Skeletal muscle tissue (tissue), 4 donors: ENCODE measurements around the gene MTARC1. TPM values are rescaled to one million over a fixed set of nuclear protein-coding genes. Genes with fewer than 3 reads are reported as not detected.

Source experiments
- H3K27ac ChIP-seq: one replicate; pipeline ENCODE4 v1.7.0; 2013; ENCODE audit warnings: mild to moderate bottlenecking, low read depth, low read length, inconsistent platforms
- H3K27me3 ChIP-seq, 3 donors: one replicate each; pipeline ENCODE4 v1.7.0; 2013; ENCODE audit warnings: low read length in 3 of 3; ENCODE audit not compliant: control insufficient read depth in 3 of 3, insufficient read depth in 3 of 3
- H3K36me3 ChIP-seq, 3 donors: one replicate each; pipeline ENCODE4 v1.7.0; 2013; ENCODE audit warnings: low read length in 3 of 3; ENCODE audit not compliant: control insufficient read depth in 3 of 3, insufficient read depth in 3 of 3
- H3K4me1 ChIP-seq, 3 donors: one replicate each; pipeline ENCODE4 v1.7.0; 2013; ENCODE audit warnings: low read length in 3 of 3, mild to moderate bottlenecking in 3 of 3; ENCODE audit not compliant: control insufficient read depth in 3 of 3, insufficient read depth in 3 of 3
- H3K4me3 ChIP-seq, 3 donors: one replicate each; pipeline ENCODE4 v1.7.0; 2013; ENCODE audit warnings: low read length in 3 of 3
- H3K9ac ChIP-seq, 3 donors: one replicate each; pipeline ENCODE4 v1.7.0; 2013; ENCODE audit warnings: low read length in 3 of 3, mild to moderate bottlenecking in 3 of 3, moderate library complexity in 2 of 3, low read depth in 1 of 3
- H3K9me3 ChIP-seq, 3 donors: one replicate each; pipeline ENCODE4 v1.7.0; 2013; ENCODE audit warnings: low read length in 3 of 3; ENCODE audit not compliant: control insufficient read depth in 3 of 3
- total RNA-seq: library from RNA; depleted of rRNA; stranded (reverse); fragments of >200 nt; gene quantifications from one replicate; pipeline ENCODE4 v1.2.3, GENCODE V29; 2014
- donor health status: Osteomylitis.

MTARC1 gene
- total RNA-seq, 1 donor from 2014 or later, result 5.2 TPM

DNA sequence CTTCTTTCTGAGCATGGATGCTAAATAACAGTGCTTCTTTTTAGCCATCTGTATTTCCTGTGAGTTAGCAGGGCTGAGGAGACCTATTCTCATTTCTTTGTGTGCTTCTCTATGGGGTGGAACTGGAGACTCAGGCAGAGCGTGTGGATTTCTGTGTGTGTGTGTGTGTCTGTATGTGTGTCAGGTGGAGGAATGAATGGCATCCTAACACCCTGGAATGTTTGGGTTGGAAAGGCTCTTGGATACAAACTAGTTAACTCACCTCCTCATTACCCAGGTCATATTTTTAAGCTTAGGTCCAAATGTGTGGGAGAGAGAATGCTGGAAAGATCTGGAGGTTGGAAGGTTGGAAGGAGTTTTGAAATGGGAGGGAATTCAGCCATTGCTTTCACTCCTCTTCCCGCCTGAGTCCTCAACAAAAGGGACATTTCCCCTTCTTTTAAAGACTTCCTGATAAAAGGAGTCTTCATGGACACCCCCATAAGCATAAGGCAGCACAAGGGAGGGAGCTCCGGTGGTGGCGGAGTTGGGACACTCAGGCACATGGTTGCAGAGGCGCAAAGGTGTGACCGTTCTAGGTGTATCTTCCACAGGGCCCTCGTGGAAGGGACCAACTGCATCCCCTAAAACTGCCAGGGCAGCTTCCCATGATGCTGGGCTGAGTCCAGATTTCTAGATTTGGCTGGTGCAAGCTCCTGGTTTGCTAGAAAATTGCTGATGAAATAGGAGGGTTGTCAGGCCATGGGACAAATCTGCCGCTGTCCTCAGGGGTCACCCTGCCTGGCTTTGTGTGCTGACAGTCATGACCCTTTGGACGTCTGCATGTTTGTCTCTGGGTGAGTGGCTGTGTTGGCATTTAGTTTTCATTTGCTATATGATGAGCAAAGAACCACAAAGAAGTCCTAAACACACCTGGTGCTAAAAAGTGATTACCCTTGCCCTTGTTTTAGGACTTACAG, 37.6 kb downstream of the MTARC1 start:
- H3K27me3 ChIP-seq, result no peaks in the 10 kb centered on the region
- H3K9me3 ChIP-seq, result no peaks in the 10 kb centered on the region
- no peak overlapping the region for H3K27ac ChIP-seq
- H3K36me3 ChIP-seq, result peaks cover 0 to 2% (median 0%) of the 10 kb centered on the region in 3 donors
- no peak overlapping the region for H3K9ac ChIP-seq
- H3K4me1 ChIP-seq, result peaks cover 0 to 2% (median 0%) of the 10 kb centered on the region in 3 donors
- no peak overlapping the region for H3K4me3 ChIP-seq

DNA sequence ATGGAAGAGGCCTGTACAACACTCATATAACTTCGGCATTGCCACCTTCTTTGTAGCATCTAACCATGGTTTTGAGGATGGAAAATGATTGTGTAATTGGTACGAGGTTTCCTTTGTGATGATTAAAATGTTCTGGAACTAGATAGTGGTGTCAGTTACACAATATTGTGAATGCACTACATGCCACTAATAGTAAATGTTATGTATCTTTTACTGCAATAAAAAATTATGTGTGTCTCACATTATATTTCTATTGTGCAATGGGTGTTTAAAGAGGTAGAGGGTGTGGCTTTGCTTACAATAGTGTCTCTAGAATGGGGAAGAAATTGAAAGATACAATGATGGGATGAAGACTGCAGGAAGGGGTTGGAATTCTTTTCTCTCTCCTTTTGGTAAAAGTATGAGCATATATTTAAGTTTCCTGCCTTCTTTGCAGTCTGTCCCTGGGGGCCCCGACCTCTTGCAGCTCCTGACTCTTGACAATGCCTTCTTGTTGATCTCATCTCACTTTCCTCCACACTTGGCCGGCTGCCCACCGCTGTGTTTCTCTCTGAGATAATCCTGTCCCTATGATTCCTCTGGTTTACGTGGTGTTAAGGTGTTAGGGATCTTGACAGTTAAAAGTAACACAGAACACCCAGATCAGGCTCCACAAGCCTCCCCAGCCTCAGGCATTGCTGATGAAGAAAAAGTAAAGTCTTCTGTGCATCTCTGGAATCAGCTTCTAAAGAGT, 39.3 kb downstream of the MTARC1 start:
- H3K4me1 ChIP-seq, result peaks cover 0 to 6% (median 0%) of the 10 kb centered on the region in 3 donors
- H3K27me3 ChIP-seq, result no peaks in the 10 kb centered on the region
- H3K9me3 ChIP-seq, result no peaks in the 10 kb centered on the region
- no peak overlapping the region for H3K27ac ChIP-seq
- H3K36me3 ChIP-seq, result peaks cover 0 to 2% (median 0%) of the 10 kb centered on the region in 3 donors
- H3K4me3 ChIP-seq, result no peak overlapping the region
- no peak overlapping the region for H3K9ac ChIP-seq

DNA sequence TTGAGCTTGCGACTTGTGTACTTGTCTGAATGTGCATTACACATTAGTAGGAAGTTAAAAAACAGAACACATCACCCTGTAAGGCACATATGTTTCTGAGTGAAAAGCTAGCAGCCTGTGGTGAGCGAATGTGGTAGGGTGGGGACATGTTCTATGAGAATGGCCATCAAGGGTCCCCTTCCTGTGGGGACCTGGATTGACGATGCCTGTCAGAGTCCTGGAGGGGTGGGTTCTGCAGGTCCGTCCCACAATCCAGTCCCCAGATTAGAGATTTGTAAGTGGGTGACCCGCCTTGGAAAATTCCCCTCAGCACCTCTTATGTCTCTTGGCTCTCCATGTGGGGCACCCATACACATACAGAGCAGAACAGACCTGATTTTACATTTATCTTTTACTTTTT, 40.0 kb downstream of the MTARC1 start:
- H3K9ac ChIP-seq, result no peak overlapping the region

DNA sequence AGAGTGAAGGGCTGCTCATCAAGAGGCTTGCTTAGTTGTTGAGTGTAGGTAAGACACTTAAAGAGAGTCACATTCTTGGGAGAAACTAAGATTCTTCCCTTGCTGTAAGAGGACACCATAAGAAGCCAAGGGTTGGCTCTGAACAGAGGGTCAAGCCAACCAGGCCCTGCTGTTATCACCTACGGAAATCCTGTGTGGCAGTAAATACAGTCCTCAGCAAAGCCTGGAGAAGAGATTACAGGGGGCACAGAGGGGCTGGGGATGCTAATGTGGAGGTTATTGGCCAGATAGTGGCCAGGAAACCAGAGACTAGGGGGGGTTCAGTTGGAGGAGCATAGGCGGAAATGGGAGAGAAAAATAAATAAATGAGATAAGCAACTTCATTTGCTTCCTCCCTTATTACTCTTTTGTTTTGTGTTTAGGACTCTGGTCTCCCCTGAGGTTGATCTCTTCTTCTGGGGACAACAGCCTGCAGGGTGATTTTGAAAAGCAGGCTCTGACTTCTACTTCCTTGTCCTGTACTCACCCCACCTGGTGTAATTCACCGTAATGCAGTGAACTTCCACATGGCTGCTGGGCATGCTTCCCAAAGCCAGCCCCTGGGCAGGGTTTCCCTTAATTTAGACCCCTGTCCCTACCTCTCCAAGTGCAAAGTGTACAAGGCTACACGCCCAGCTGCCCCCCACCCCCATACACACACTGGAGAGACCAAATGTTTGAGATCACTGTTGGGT, 40.9 kb downstream of the MTARC1 start:
- H3K27ac ChIP-seq, result no peak overlapping the region
- no peaks in the 10 kb centered on the region for H3K9me3 ChIP-seq
- peaks cover 0 to 2% (median 0%) of the 10 kb centered on the region in 3 donors for H3K36me3 ChIP-seq
- H3K9ac ChIP-seq, result no peak overlapping the region
- no peak overlapping the region for H3K4me3 ChIP-seq
- H3K27me3 ChIP-seq, result no peaks in the 10 kb centered on the region
- H3K4me1 ChIP-seq, result peaks cover 0 to 6% (median 0%) of the 10 kb centered on the region in 3 donors

More for the DNA sequence above, 40.0 kb downstream of the MTARC1 start:
- Histone ChIP-seq H3K27ac (no peak overlapping the region), H3K4me3 (no peak overlapping the region), H3K4me1 (peaks cover 0 to 6% (median 0%) of the 10 kb centered on the region in 3 donors), H3K36me3 (peaks cover 0 to 2% (median 0%) of the 10 kb centered on the region in 3 donors), H3K27me3 (no peaks in the 10 kb centered on the region), H3K9me3 (no peaks in the 10 kb centered on the region)

DNA sequence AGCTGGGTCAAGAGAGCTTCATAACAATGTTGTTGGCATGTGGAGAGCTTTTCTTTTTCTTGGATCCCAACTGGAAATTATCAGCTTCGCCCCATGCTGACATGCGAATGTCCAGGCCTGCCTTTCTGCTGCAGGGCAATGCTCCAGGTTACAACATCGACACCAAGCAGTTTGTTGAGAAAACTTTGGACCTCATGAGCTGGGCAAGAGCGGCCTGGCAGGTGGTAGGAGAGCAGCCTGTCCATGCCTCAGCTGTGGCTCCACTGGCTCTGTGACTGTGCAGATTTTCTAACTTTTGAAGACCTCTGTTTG, 41.4 kb downstream of the MTARC1 start:
- Histone ChIP-seq H3K27me3 (no peaks in the 10 kb centered on the region), H3K36me3 (peaks cover 0 to 2% (median 0%) of the 10 kb centered on the region in 3 donors), H3K4me3 (no peak overlapping the region), H3K4me1 (peaks cover 0 to 6% (median 0%) of the 10 kb centered on the region in 3 donors), H3K9me3 (no peaks in the 10 kb centered on the region), H3K27ac (no peak overlapping the region), H3K9ac (no peak overlapping the region)

DNA sequence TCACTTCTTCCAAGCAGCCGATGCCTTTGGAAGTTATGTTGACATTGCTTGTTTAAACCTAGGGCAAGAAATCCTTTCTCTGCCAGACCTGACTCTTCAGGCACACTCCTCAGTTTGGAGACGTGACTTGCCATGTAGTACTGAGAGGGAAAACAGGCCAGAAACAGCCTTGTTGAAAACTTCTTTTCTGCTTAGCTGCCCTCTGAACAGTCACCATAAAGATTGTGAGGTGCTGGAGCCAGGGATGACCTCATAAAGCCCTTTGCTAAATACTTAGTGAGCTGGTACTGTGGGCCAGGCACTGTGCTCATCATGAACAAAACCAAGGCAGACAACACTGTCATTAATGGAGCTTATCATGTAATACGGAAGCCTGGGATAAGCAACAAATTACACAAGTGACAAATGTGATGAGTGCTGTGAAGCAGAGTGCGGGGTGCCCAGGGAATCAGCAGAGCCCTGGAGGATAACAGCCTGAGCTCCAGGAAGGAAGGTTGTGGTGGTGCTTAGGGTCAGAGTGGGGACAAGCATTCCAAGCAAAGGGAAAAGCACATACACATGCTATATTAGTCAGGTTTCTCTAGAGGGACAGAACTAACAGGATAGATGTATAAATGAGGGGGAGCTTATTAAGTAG, 42.4 kb downstream of the MTARC1 start:
- Histone ChIP-seq H3K4me3 (no peak overlapping the region), H3K9ac (no peak overlapping the region), H3K27ac (no peak overlapping the region), H3K9me3 (no peaks in the 10 kb centered on the region), H3K4me1 (peaks cover 0 to 6% (median 0%) of the 10 kb centered on the region in 3 donors), H3K27me3 (no peaks in the 10 kb centered on the region), H3K36me3 (peaks cover 0 to 2% (median 0%) of the 10 kb centered on the region in 3 donors)

DNA sequence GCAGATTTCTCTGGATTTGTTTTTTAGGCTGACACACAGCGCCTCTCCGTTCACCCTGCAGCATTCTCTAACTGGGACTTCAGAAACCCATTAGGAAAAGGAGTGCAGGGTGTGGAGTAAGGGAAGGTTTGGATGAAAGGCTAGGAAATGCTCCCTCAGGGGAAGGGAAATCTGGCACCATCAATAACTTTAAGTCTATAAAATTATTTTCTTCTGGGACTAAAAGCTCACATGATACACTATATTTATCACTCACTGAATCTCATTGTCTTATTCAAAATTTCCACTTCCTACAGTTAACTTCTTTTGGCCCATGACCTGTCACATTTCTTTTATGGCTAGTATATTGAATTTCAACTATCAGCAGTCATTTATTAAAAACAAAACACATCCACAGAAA, 46.7 kb downstream of the MTARC1 start:
- Histone ChIP-seq H3K4me1 (peaks cover 0 to 3% (median 0%) of the 10 kb centered on the region in 3 donors), H3K36me3 (no peaks in the 10 kb centered on the region), H3K27me3 (no peaks in the 10 kb centered on the region), H3K9ac (no peak overlapping the region), H3K4me3 (no peak overlapping the region), H3K9me3 (no peaks in the 10 kb centered on the region), H3K27ac (no peak overlapping the region)

DNA sequence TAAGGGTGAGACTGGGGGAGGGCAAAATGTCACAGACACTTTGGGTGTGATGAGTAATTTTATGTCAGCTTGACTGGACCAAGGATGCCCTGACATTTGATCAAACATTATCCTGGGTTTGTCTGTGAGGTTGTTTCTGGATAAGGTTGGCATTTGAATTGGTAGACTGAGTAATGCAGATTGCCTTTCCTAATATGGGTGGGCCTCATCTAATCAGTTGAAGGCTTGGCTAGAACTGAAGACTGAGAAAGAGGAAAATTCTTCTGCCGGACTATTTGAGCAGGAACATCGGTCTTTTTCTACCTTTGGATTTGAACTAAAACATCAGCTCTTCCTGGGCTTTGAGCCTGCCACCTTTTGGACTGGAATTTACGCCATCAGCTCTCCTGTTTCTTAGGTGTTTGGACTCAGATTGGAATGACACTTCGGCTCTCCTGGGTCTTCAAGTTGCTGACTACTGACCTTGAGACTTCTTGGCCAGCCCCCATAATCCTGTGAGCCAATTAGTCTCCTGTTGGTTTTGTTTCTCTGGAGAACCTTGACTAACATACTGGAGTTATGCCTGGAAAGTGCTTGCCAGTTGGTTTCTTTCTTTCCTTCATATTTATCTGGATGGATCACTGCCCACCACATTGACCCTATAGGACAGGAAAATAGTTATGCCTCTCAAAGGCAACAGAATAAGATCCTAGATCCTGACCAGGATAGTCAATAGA, 47.6 kb downstream of the MTARC1 start:
- Histone ChIP-seq H3K27ac (no peak overlapping the region), H3K4me1 (peaks cover 0 to 3% (median 0%) of the 10 kb centered on the region in 3 donors), H3K9me3 (no peaks in the 10 kb centered on the region), H3K9ac (no peak overlapping the region), H3K4me3 (no peak overlapping the region), H3K36me3 (no peaks in the 10 kb centered on the region), H3K27me3 (no peaks in the 10 kb centered on the region)
